ENCODE data around the gene DRC3. TPM values are rescaled to one million over a fixed set of nuclear protein-coding genes. Genes with fewer than 3 reads are reported as not detected.

DRC3 gene
- total and polyA plus RNA-seq, 2 donors (not counting 3 experiments of a cell fraction or from before 2014, with no cell fraction given): 1.6 to 2.9 TPM

DNA sequence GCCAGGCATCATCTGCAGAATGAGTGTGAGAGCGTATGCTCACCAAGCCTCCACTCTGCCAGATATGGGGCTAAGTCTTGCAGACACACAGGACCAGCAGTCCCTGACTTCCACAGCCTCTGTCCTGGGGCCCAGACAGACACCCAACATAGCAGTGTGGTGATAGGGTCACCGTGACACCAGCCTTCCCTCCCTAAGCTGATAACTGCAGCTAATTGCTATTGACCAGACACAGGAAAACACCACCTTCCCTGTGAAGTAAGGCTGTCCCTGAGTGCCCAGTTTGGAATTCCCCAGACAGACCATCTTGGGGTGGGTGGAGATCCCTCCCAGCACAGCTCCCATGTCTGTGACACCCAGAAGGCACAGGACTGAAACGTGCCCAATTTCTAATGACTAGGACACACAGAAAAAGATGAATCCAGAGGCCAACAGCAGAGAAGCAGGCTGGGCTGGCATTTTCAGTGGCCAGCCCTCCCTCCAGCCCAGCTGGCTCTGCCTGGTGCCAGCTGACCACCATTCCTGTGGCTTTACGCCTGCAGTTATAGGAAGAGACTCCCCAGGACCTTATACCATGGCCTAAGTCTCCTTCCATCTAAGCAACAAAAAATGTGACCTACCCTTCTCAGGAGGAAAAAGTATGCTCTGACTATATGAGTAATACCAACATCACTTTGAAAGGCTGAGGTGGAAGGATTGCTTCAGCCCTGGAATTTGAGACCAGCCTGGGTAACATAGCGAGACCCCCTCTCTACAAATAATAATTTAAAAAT, 36.0 kb downstream of the DRC3 start:
- no peak for FAIRE-seq
- dilution Hi-C loops (cut with MboI; ENCODE audit: extremely low pct_ligation_motif_present, low sequenced_read_pairs): no loop called here
- H3K4me1 ChIP-seq (ENCODE audit: control insufficient read depth, extremely low read depth, insufficient read depth, low read length): no peaks in the 10 kb centered on the region
- CTCF ChIA-PET: interaction anchor here (0.7 to 1.6 kb wide), 2 partner anchors 23 to 25 kb away, joined by 3 read pairs; no protein-coding TSS in a partner anchor
- intact Hi-C loops (cut with micrococcal nuclease): no loop called here
- H3K4me3 ChIP-seq (replicated peaks in 1 of 3; ENCODE audit: insufficient read depth in 1 of 3, low read depth in 1 of 3, low read length in 3 of 3): no peak overlapping the region
- no peaks in the 10 kb centered on the region for H3K36me3 ChIP-seq (ENCODE audit: control insufficient read depth in 2 of 2, extremely low read depth in 1 of 2, insufficient read depth in 2 of 2, low read length in 2 of 2)
- H4K20me1 ChIP-seq (replicated peaks; ENCODE audit: control insufficient read depth, extremely low read depth, insufficient read depth, low read length): no peaks in the 10 kb centered on the region
- no peak overlapping the region for H3K4me2 ChIP-seq (ENCODE audit: insufficient read depth, low read length)
- no peak overlapping the region for H3K9ac ChIP-seq (replicated peaks; ENCODE audit: extremely low read depth, insufficient read depth, low read length)
- DNase-seq (ENCODE audit: low read depth, low spot score): no peak
- no peak overlapping the region for H2AFZ ChIP-seq (ENCODE audit: low read depth, low read length)
- H3K79me2 ChIP-seq (ENCODE audit: control insufficient read depth, insufficient read depth, low read length): no peaks in the 10 kb centered on the region
- no TSS peak for BruUV-seq (replicated peaks)
- POLR2A ChIA-PET: no interaction called here
- H3K9me1 ChIP-seq (replicated peaks; ENCODE audit: control insufficient read depth, extremely low read depth, insufficient read depth, low read length): no peaks in the 10 kb centered on the region
- H3K27ac ChIP-seq (ENCODE audit: insufficient read depth, low read depth, low read length): no peak overlapping the region
- TF ChIP-seq GATA2 (IDR thresholded peaks at IDR 0.05; ENCODE audit: insufficient read depth, insufficient read length, low read depth, low read length) (no peak), POLR2A (IDR thresholded peaks at IDR 0.05; ENCODE audit: low read depth, low read length) (no peak), EZH2 (IDR thresholded peaks at IDR 0.05; ENCODE audit: borderline replicate concordance, low read depth, low read length, severe bottlenecking) (no peak), POLR2AphosphoS5 (IDR thresholded peaks at IDR 0.05; ENCODE audit: insufficient read depth, low read depth, low read length) (no peak), FOS (IDR thresholded peaks at IDR 0.05; ENCODE audit: borderline replicate concordance, insufficient read depth, low read length) (no peak), JUN (IDR thresholded peaks at IDR 0.05; ENCODE audit: borderline replicate concordance, insufficient read depth, insufficient read length, low read depth) (no peak), MYC (IDR thresholded peaks at IDR 0.05; ENCODE audit: low read depth, low read length) (no peak)
- TF ChIP-seq, protein P1, sequence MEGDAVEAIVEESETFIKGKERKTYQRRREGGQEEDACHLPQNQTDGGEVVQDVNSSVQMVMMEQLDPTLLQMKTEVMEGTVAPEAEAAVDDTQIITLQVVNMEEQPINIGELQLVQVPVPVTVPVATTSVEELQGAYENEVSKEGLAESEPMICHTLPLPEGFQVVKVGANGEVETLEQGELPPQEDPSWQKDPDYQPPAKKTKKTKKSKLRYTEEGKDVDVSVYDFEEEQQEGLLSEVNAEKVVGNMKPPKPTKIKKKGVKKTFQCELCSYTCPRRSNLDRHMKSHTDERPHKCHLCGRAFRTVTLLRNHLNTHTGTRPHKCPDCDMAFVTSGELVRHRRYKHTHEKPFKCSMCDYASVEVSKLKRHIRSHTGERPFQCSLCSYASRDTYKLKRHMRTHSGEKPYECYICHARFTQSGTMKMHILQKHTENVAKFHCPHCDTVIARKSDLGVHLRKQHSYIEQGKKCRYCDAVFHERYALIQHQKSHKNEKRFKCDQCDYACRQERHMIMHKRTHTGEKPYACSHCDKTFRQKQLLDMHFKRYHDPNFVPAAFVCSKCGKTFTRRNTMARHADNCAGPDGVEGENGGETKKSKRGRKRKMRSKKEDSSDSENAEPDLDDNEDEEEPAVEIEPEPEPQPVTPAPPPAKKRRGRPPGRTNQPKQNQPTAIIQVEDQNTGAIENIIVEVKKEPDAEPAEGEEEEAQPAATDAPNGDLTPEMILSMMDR (IDR thresholded peaks at IDR 0.05; ENCODE audit: extremely low read depth in 1 of 2, insufficient read depth in 1 of 2, low read depth in 1 of 2, low read length in 2 of 2): no peak
- TF ChIP-seq, protein P2, sequence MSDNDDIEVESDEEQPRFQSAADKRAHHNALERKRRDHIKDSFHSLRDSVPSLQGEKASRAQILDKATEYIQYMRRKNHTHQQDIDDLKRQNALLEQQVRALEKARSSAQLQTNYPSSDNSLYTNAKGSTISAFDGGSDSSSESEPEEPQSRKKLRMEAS (IDR thresholded peaks at IDR 0.05; ENCODE audit: insufficient read depth, insufficient read length): no peak
- H3K27me3 ChIP-seq (ENCODE audit: control insufficient read depth in 2 of 2, insufficient read depth in 2 of 2, low read length in 2 of 2): no peaks in the 10 kb centered on the region
- no peaks in the 10 kb centered on the region for H3K9me3 ChIP-seq (replicated peaks; ENCODE audit: control insufficient read depth, insufficient read depth, low read length)
